ENCODE results near the gene ADPRHL1.

DNA sequence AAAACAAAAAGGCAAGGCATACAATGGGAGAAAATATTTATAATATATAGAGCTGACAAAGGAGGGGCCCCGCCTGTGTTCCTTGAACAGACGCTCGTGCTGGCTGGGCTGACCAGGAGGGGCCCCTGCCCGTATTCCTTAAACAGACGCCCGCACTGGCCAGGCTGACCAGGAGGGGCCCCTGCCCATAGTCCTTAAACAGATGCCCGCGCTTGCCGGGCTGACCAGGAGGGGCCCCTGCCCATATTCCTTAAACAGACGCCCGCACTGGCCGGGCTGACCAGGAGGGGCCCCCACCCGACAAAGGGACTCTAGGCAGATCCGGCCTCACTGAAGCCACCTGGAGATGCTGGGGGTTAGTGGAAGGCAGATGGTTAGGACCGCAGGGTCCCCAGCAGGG lies 9.3 kb downstream of the ADPRHL1 start:
- TF ChIP-seq, protein P1, sequence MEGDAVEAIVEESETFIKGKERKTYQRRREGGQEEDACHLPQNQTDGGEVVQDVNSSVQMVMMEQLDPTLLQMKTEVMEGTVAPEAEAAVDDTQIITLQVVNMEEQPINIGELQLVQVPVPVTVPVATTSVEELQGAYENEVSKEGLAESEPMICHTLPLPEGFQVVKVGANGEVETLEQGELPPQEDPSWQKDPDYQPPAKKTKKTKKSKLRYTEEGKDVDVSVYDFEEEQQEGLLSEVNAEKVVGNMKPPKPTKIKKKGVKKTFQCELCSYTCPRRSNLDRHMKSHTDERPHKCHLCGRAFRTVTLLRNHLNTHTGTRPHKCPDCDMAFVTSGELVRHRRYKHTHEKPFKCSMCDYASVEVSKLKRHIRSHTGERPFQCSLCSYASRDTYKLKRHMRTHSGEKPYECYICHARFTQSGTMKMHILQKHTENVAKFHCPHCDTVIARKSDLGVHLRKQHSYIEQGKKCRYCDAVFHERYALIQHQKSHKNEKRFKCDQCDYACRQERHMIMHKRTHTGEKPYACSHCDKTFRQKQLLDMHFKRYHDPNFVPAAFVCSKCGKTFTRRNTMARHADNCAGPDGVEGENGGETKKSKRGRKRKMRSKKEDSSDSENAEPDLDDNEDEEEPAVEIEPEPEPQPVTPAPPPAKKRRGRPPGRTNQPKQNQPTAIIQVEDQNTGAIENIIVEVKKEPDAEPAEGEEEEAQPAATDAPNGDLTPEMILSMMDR (IDR thresholded peaks at IDR 0.05), result no peak
- TF ChIP-seq POLR2A (IDR thresholded peaks at IDR 0.05), result no peak

Measured in sigmoid colon (tissue), 3 donors.